A549 (cell line): ENCODE measurements around the gene ATG4B. TPM values are rescaled to one million over a fixed set of nuclear protein-coding genes. Genes with fewer than 3 reads are reported as not detected.

ENCODE experiments used
- ATAC-seq, 2 experiments: fragments of 200-7000 bp in 1 of 2; fragments of >200 bp in 1 of 2; cut with Nextera tagmentation in 1 of 2; cut with Tn5 transposase in 1 of 2; 3 replicates each; pipeline versions ENCODE4 v1.8.0 to v1.9.1; 2018 to 2020; ENCODE audit warnings: mild to moderate bottlenecking in 1 of 2, moderate library complexity in 1 of 2
- CTCF ChIA-PET: fragments of 300-600 bp; sonication (Branson Sonifier 250); formaldehyde crosslinking; extraction: SDS; loops from one replicate; lab custom pipeline; 2021; ENCODE audit warnings: antibody characterized with exemption, inconsistent platforms; lab: Yijun Ruan, JAX
- POLR2A ChIA-PET: fragments of 350-600 bp; formaldehyde crosslinking; extraction: SDS; loops from one replicate; lab custom pipeline; 2021; ENCODE audit warnings: antibody characterized with exemption, inconsistent platforms; lab: Yijun Ruan, JAX
- DNase-seq, 2 experiments: peaks; one replicate each; pipeline versions ENCODE4 v3.0.0 to v3.0.0-alpha.2; 2011 to 2016; ENCODE audit warnings: low read depth in 1 of 2, low spot score in 1 of 2
- FAIRE-seq: peaks from 2 replicates; lab custom pipeline; 2011; peaks lifted over from hg19 to GRCh38; lab: Jason Lieb, UNC
- H3K27ac ChIP-seq, 2 experiments: fragments of >200 bp; sonication (Bioruptor Twin); formaldehyde crosslinking; 3 replicates each; pipeline ENCODE4 v1.5.1; 2016 to 2017
- H3K4me1 ChIP-seq: fragments of >200 bp; sonication (Bioruptor Twin); formaldehyde crosslinking; 3 replicates; pipeline ENCODE4 v1.6.1; 2016
- H3K4me2 ChIP-seq: fragments of >200 bp; sonication (Bioruptor Twin); formaldehyde crosslinking; 3 replicates; pipeline ENCODE4 v1.6.1; 2016
- H3K4me3 ChIP-seq: fragments of >200 bp; sonication (Bioruptor Twin); formaldehyde crosslinking; 3 replicates; pipeline ENCODE4 v1.5.1; 2016
- H3K9me3 ChIP-seq: fragments of >200 bp; sonication (Bioruptor Twin); formaldehyde crosslinking; 3 replicates; pipeline ENCODE4 v1.6.1; 2016
- CEBPB ChIP-seq, 2 experiments: fragments of >200 bp in 1 of 2; sonication (Bioruptor Twin) in 1 of 2; formaldehyde crosslinking in 1 of 2; IDR thresholded peaks; 2 replicates each; pipeline ENCODE4 v1.6.1; 2012 to 2016
- EHF ChIP-seq: fragments of 250-450 bp; sonication (Bioruptor Pico); IDR thresholded peaks from 2 replicates; pipeline ENCODE4 v1.5.0; 2020; ENCODE audit warnings: mild to moderate bottlenecking
- FOSB ChIP-seq: fragments of 250-450 bp; sonication (Bioruptor Pico); IDR thresholded peaks from 2 replicates; pipeline ENCODE4 v1.5.0; 2020; ENCODE audit warnings: mild to moderate bottlenecking, moderate library complexity
- HDAC2 ChIP-seq: fragments of 200-600 bp; sonication (generic); IDR thresholded peaks from 2 replicates; pipeline ENCODE4 v1.6.1; 2016
- HOXA7 ChIP-seq: fragments of 250-450 bp; sonication (Bioruptor Pico); IDR thresholded peaks from 2 replicates; pipeline ENCODE4 v1.5.0; 2020; ENCODE audit warnings: mild to moderate bottlenecking, moderate library complexity
- HOXB13 ChIP-seq: fragments of 250-450 bp; sonication (Bioruptor Pico); IDR thresholded peaks from 2 replicates; pipeline ENCODE4 v1.5.0; 2020; ENCODE audit warnings: low read depth, mild to moderate bottlenecking, moderate library complexity
- HOXB5 ChIP-seq: fragments of 250-450 bp; sonication (Bioruptor Pico); IDR thresholded peaks from 2 replicates; pipeline ENCODE4 v1.5.0; 2020; ENCODE audit warnings: mild to moderate bottlenecking, moderate library complexity
- KDM1A ChIP-seq: fragments of 200-600 bp; sonication (generic); IDR thresholded peaks from 2 replicates; pipeline ENCODE4 v1.6.1; 2016; ENCODE audit warnings: low read depth, mild to moderate bottlenecking
- KDM5A ChIP-seq: fragments of 200-600 bp; sonication (generic); IDR thresholded peaks from 2 replicates; pipeline ENCODE4 v1.6.1; 2016; ENCODE audit warnings: antibody characterized with exemption, mild to moderate bottlenecking
- NPAS2 ChIP-seq: fragments of 250-450 bp; sonication (Bioruptor Pico); IDR thresholded peaks from 2 replicates; pipeline ENCODE4 v1.8.0; 2022; ENCODE audit warnings: mild to moderate bottlenecking, moderate library complexity, borderline replicate concordance
- POLR2A ChIP-seq: IDR thresholded peaks from 2 replicates; pipeline ENCODE4 v1.6.1; 2012; ENCODE audit warnings: mild to moderate bottlenecking, low read length
- POLR2AphosphoS2 ChIP-seq: conservative IDR thresholded peaks from 2 replicates; pipeline ENCODE4 v1.6.1; 2012; ENCODE audit warnings: low read length, improper control_type of control experiment, inconsistent platforms
- RARB ChIP-seq: fragments of 250-450 bp; sonication (Bioruptor Pico); IDR thresholded peaks from 2 replicates; pipeline ENCODE4 v1.8.0; 2021; ENCODE audit warnings: mild to moderate bottlenecking, moderate library complexity
- RCOR1 ChIP-seq: fragments of 150-350 bp; IDR thresholded peaks from 2 replicates; pipeline ENCODE4 v1.6.1; 2014; ENCODE audit warnings: antibody characterized with exemption, low read length, low read depth
- RNF2 ChIP-seq: fragments of 200-600 bp; sonication (generic); IDR thresholded peaks from 2 replicates; pipeline ENCODE4 v1.6.1; 2016; ENCODE audit warnings: low read depth, mild to moderate bottlenecking, antibody characterized with exemption, moderate library complexity, borderline replicate concordance
- SMC3 ChIP-seq: fragments of >200 bp; sonication (Bioruptor Twin); formaldehyde crosslinking; IDR thresholded peaks from 3 replicates; pipeline ENCODE4 v1.6.1; 2018; ENCODE audit warnings: inconsistent platforms
- TFCP2L1 ChIP-seq: fragments of 250-450 bp; sonication (Bioruptor Pico); IDR thresholded peaks from 2 replicates; pipeline ENCODE4 v1.5.0; 2021; ENCODE audit warnings: mild to moderate bottlenecking
- ZNF302 ChIP-seq: fragments of 250-450 bp; sonication (Bioruptor Pico); IDR thresholded peaks from 2 replicates; pipeline ENCODE4 v1.9.0; 2021; ENCODE audit warnings: inconsistent platforms, mild to moderate bottlenecking, moderate library complexity
- WGBS: methylation state at CpG from one replicate; pipeline ENCODE4 v1.1.6; 2017; ENCODE audit errors: missing lambda C conversion rate; 5-methylcytosine and 5-hydroxymethylcytosine counted together
- polyA plus RNA-seq, 4 experiments: library from polyadenylated mRNA; depleted of rRNA in 3 of 4; stranded (reverse); fragments of >200 nt; fragmentation: RNase III in 1 of 4; extraction: RNeasy Plus Mini Kit Qiagen cat#74134 plus additional on column Dnase treatment in 1 of 4; gene quantifications; 2 replicates in 3 of 4; 3 replicates in 1 of 4; pipeline ENCODE4 v1.2.3, GENCODE V29; 2011 to 2017

ATG4B gene
- polyA plus RNA-seq, 2 of the 4 experiments (the other 2 are of a cell fraction): 70.3 to 75.2 TPM

- Histone ChIP-seq H3K9me3 (no peaks in the 10 kb centered on the region), H3K4me2 (no peak overlapping the region), H3K4me3 (no peak overlapping the region), H3K4me1 (no peaks in the 10 kb centered on the region; the same call in 2 of the 3 replicates), H3K27ac (no peak overlapping the region)
- ATAC-seq (no peak), FAIRE-seq (no peak), DNase-seq (no peak)
- WGBS: 82% methylated on average over 15 of the region's 15 CpGs
- TF ChIP-seq NPAS2 (CRISPR knock-in tag): no peak
- no peak for TF ChIP-seq ZNF302 (CRISPR knock-in tag)
- no peak for TF ChIP-seq HOXA7
- no peak for TF ChIP-seq POLR2AphosphoS2
- no peak for TF ChIP-seq RARB (CRISPR knock-in tag)
- TF ChIP-seq CEBPB (IDR thresholded peaks at IDR 0.05): no peak
- TF ChIP-seq HDAC2: no peak
- ChIA-PET POLR2A (no interaction called here), CTCF (no interaction called here)
Observed at GRCh38 chr2:241613017-241613780, 24.3 kb upstream of the ATG4B start.

- DNase-seq (no peak), FAIRE-seq (no peak), ATAC-seq (no peak)
- Histone ChIP-seq H3K27ac (no peak overlapping the region), H3K9me3 (no peaks in the 10 kb centered on the region), H3K4me3 (no peak overlapping the region), H3K4me2 (no peak overlapping the region), H3K4me1 (no peaks in the 10 kb centered on the region; the same call in 2 of the 3 replicates)
- 84% methylated on average over 11 of the region's 11 CpGs for WGBS
- POLR2A ChIA-PET: no interaction called here
- TF ChIP-seq SMC3: no peak
- CTCF ChIA-PET: interaction anchor here (1.5 to 1.8 kb wide), 2 partner anchors 9 to 43 kb away, joined by 4 to 5 read pairs; no protein-coding TSS in a partner anchor
Observed at GRCh38 chr2:241615041-241615440, 22.5 kb upstream of the ATG4B start.

- TF ChIP-seq POLR2A: no peak
- no peak for TF ChIP-seq EHF (CRISPR knock-in tag)
- no peak for TF ChIP-seq CEBPB (IDR thresholded peaks at IDR 0.05)
- ChIA-PET CTCF (interaction anchor here (1.5 to 1.8 kb wide), 2 partner anchors 10 to 43 kb away, joined by 4 to 5 read pairs; no protein-coding TSS in a partner anchor), POLR2A (no interaction called here)
Observed at GRCh38 chr2:241615522-241616052, 21.9 kb upstream of the ATG4B start.

GRCh38 chr2:241616168-241617125 is 21.0 kb upstream of the ATG4B start:
- H3K4me1 ChIP-seq: no peaks in the 10 kb centered on the region; the same call in 2 of the 3 replicates
- POLR2A ChIA-PET: no interaction called here
- H3K9me3 ChIP-seq: no peaks in the 10 kb centered on the region
- no peak for TF ChIP-seq KDM5A
- TF ChIP-seq NPAS2 (CRISPR knock-in tag): no peak
- TF ChIP-seq RCOR1: no peak
- TF ChIP-seq RNF2: no peak
- no peak for TF ChIP-seq HOXB13 (CRISPR knock-in tag)
- TF ChIP-seq KDM1A: no peak
- TF ChIP-seq FOSB: no peak
- no peak for TF ChIP-seq TFCP2L1 (CRISPR knock-in tag)
- TF ChIP-seq HOXB5 (CRISPR knock-in tag): no peak
- no peak for TF ChIP-seq EHF (CRISPR knock-in tag)
- CTCF ChIA-PET: interaction anchor here (1.5 to 1.8 kb wide), 2 partner anchors 11 to 42 kb away, joined by 4 to 5 read pairs; no protein-coding TSS in a partner anchor
- H3K4me2 ChIP-seq: no peak overlapping the region
- DNase-seq: no peak
- H3K4me3 ChIP-seq: no peak overlapping the region
- no peak overlapping the region for H3K27ac ChIP-seq
- no peak for FAIRE-seq
- no peak for ATAC-seq
- 88% methylated on average over 29 of the region's 30 CpGs for WGBS

More at GRCh38 chr2:241615522-241616052, 21.9 kb upstream of the ATG4B start:
- H3K4me2 ChIP-seq: no peak overlapping the region
- H3K27ac ChIP-seq: no peak overlapping the region
- no peak for ATAC-seq
- no peak for FAIRE-seq
- H3K4me1 ChIP-seq: no peaks in the 10 kb centered on the region; the same call in 2 of the 3 replicates
- DNase-seq: no peak
- H3K4me3 ChIP-seq: no peak overlapping the region
- 93% methylated on average over 15 of the region's 16 CpGs for WGBS
- H3K9me3 ChIP-seq: no peaks in the 10 kb centered on the region
